Lung microvascular endothelial cell (primary cell): ENCODE measurements around the gene RAPGEF3. TPM values are rescaled to one million over a fixed set of nuclear protein-coding genes. Genes with fewer than 3 reads are reported as not detected.

Source experiments
- DNase-seq, 2 donors: peaks; one replicate each; pipeline versions ENCODE4 v3.0.0 to v3.0.0-alpha.2; 2010; ENCODE audit warnings: low read depth in 2 of 2
- total RNA-seq: library from RNA; depleted of rRNA; stranded (reverse); fragments of >200 nt; gene quantifications from 2 replicates; pipeline ENCODE4 v1.2.1, GENCODE V29; 2014

Gene RAPGEF3
- total RNA-seq, 1 donor from 2014 or later: 7.1 TPM

DNA sequence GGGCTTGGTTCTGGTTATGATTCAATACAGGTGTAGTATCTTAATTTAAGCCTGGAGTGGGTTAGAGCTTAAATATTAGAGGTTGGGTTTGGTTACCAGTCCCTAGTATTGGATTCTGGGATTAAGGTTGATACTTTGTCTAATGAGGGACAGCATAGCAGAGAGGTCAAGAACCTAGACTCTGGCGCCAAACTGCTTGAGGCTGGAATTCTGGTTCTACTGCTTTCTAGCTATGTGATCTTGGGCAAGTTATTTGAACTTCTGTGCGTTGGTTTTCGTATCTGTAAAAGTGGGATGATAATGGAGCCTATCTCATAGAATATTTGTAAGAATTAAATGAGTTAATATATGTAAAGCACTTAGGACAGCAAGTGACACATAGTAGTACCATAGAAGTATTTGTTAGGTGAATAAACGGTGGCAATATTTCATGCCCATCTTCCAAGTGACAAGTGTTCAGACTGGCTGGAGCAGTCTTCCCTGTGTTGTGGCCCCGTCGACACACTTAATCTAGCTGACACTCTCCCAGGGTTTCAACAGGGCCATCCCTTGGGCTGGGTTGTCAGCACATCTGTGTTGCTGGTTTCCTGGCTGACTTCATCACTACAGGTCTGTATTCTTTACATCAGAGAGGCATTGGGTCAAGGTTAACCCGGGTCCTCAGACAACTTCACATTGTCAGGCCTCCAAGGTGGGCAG, 36.4 kb downstream of the RAPGEF3 start:
- no peak for DNase-seq

DNA sequence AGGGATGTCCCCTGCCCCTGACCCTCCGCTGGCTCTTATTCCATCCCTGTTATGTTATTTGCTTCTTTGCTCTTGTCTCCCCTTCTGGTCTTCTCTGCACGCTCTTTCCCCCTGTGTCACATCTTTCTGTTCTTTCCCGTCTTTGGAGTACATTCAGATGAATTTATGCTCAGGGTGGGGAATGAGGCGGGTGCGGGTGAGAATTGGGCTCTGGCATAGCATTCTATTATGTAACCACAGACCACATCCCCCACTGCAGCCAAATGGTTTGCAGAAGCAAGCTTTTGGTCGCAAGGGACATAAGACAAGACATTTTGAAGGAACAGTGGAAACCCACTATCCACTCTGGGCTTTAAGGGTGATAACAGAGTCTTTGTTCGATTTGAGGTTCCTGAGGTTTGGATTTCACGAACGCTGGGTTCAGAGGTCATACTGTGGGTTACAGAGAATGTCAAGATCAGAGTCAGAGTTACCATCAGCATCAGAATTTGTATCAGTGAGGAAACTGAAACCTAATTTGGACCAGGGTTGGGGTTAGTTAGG, 37.2 kb downstream of the RAPGEF3 start:
- DNase-seq: no peak

DNA sequence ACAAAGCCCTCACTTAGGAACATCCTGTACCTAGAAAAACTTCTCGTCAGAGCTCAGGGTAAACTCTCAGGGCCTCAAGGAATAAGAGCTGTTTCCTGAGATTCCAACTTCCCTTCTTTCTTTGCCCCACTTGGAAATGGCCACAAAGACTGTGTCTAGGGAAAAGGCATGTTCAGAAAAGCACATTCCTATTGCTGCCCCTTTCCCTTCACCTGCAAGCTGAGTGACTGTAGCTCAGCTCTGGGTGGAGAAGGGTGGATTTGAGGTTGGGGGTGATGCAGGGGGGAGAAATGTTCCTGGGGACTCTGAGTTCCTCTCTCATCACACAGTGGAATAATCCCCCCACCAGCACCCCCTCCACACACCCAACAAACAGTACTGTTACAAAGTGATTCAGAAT, 40.1 kb downstream of the RAPGEF3 start:
- no peak for DNase-seq

DNA sequence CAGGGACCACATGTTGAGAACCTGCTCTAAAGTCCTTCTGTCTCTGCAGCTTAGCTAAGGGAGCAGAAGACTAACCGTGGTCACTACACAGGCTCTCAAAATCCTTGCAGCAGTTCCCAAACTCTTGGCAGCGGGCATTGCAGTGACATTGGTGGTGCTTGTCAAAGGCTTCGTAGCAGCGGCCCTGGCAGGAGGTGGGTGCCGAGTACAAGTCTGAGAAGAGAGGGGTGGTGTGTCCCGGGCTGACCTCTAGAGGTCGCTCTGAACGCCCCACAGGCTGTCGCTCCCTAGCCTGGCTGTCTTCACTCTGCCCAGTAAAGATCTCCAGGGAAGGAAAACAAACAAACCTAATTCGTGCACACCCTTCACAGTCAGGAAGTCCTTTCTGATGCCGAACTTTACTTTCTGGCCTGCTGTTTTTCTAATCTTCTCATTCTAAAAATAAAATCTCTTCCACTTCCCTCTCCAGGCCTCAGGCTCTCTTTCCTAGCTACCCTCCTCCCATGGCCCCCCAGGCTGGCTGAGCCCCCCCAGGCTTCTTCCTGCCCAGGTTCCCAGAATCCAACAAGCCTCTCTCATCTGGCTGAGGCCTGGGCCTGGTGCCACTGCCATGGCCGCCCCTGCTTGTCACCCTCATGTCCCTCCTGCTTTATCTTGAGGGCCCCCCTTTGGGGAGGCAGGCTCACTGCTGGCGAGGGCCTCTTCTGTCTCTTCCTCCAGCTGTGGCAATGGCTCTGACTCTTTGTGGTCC, 41.1 kb downstream of the RAPGEF3 start:
- peak; percentile 72 to 91 for DNase-seq

DNA sequence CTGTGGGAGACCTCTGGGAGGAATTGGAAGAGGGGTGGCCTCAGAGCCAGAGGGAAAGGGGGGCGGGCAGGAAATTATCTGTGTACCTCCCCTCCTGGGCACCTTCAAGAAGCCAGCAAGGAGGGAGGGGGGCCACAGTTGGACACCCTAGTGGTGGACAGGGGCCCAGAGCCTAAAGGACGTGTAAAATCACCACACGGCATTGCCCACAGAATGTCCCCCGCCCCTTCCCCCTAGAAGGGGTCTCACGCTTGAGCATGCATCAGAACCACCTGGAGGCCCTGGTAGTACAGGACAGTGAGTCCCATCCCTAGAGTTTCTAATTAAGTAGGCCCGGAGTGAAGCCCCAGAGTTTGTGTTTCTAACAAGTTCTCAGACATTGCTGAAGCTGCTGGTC, 41.6 kb downstream of the RAPGEF3 start:
- DNase-seq: no peak

DNA sequence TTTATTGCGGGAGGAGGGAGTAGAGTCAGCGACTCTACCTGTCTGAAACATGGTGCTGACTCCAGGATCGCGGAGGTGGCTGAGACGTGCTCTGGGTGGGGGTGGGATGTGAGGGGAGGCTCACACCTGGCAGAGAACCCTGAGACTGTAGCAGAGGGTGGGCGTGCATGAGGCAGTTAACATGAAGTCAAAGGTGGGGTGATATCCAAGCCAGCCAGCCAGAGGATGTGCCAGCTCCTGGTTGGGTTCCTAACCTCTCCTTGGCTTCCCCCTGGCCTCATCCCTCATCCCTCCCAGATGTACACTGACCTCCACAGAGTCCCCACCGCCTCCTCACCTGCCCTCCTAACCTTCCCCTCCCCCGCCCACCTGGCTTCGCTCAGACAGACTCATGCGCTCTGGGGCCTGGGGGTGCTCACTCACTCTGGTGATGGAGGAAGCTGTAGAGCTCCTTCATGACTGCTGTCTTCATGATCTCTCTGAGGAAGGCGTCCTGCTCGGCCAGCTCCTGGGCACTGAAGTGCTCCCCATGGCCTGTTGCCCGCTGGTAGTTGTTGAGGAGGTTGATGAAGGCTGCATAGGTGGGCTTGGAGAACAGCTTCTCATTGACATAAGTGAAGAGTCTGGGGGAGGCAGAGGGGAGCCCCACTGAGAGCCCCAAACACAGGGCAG, 42.7 kb downstream of the RAPGEF3 start:
- no peak for DNase-seq

DNA sequence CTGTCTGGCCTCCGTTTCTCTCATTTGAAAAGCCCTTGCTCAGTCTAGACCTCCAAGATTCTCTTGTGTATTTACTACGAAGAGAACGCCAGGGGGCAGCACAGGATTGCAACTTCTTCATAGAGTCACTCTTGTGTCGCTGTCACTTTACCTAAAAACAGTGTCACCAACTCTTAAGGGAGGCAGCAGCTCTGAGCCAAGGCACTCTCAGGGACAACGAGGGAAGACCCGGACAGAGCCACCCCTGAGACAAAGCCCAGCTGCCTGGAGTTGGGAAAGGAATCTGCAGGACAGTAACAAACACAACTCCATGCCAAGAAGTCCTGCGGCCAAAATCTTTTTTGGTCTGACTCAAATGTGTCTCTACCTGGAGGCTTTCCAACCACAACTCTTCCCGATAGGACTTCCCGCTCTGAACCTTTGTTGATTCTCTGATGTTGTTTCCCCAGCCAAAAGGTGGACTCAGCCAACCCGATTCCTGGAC, 43.2 kb downstream of the RAPGEF3 start:
- DNase-seq: peak; percentile 82 to 86

DNA sequence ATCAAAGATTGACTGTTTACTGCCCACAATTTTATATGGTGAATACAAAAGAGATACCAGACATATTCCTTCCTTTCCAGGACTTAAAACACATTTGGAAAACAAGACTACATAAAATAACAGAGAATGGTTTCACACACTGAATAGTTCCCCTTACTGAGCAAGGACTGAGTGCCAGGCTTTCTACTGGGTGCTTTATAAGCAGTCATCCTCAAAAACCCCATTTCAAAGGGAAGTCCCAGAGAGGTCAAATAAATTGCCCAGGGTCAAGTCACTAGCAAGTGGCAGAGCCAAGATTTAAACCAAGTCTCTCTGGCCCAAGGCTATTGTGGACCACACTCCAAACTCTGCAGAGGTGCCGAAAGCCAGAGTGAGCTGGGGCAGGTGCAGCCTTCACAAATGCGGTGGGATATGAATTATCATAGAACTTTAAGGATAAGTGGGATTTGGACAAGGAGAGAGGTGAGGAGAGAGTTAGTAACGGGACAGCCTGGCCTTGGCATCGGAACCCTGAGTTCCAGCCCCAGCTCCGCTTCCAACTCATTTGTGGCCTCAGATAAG, 43.8 kb downstream of the RAPGEF3 start:
- no peak for DNase-seq

DNA sequence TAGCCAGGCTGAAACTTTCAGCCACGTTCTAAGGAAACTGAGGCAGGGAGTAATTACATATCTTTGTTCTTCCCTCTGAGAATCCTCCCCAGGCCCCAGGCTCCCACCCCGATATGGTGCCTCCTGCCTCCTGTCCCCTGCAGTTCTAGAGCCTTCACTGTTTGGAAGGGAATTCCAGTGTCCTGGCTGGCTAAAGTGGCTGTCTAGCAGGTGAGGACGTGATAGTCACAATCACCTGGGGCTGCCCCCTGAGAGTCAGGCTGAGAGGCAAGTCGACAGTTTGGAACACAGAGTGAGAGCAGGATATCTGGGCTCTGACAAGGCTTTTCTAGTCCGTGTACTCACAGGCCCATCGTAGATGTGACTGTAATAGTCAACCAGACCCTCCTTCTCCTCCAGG, 46.5 kb downstream of the RAPGEF3 start:
- no peak for DNase-seq

DNA sequence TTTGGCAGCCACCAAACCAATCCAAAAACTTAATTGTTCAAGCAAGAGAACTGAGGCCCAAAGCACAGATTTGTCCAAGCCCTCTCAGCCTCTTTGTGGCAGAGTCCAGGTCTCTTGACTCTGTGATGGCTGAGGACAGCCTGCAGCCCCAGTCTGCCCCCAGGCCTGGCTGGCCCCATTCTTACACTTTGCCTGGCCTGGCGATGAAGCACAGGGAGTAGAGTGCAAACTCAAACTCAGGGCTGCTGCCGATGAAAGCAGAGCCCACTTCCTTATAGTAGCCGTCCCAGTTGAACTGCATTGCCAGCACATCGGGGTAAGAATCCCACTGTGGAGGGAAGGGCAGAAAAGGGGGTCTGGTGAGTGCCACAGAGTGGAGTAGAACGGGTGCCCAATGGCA, 47.2 kb downstream of the RAPGEF3 start:
- DNase-seq: no peak

DNA sequence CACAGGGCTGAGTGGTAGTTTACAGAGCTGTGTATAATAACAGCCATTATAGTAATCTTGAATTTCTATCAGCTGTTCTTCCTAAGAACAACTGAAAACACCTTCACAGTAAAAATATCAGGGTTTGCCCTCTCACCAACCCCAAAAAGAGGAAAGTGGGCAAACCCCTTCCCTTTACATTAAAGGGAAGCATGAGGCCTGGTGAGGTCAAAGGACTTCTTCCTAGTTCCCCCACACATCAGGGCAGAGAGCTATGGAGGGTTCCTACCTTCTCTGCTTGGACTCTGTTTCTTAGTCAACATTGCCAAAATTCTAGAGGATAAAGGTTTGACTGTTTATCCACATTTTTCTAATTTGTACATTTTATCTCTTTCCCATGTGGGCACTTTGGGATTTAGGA, 48.4 kb downstream of the RAPGEF3 start:
- no peak for DNase-seq

DNA sequence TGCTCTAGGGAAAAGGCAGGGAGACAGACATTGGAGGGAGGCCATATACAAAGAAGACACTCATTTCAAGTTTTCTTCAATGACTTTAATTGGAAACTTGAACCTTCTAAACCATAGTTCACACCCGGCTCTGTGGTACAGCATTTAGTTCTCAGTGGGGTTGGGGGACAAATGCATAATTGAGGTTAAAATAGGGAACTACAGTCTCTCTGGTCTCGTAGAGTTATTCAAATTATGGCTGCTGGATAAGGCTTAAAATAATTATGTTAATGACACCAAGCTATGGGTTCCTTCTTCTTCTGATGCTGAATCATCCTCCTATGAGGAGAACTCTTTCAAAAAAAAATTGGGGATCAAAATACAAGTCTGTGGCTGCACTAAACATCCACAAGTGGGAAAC, 49.0 kb downstream of the RAPGEF3 start:
- no peak for DNase-seq

DNA sequence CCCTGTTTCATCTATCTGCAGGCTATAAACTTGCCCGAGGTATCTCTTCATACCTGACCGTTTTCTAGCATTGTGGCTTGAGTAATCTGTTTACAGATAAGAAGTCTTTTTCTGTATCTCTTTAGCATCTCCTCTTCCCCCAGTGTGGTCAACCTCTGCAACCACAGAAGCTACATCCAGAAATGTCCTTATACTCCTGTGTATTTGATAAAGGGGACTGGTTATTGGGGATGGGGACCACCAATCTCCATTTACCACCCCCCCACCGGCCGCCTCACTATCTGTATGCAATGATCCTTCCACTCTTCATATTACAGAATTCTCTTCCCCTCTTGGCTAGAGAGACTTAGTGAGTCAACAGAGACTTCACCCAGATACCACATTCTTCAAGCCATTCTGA, 49.4 kb downstream of the RAPGEF3 start:
- no peak for DNase-seq

DNA sequence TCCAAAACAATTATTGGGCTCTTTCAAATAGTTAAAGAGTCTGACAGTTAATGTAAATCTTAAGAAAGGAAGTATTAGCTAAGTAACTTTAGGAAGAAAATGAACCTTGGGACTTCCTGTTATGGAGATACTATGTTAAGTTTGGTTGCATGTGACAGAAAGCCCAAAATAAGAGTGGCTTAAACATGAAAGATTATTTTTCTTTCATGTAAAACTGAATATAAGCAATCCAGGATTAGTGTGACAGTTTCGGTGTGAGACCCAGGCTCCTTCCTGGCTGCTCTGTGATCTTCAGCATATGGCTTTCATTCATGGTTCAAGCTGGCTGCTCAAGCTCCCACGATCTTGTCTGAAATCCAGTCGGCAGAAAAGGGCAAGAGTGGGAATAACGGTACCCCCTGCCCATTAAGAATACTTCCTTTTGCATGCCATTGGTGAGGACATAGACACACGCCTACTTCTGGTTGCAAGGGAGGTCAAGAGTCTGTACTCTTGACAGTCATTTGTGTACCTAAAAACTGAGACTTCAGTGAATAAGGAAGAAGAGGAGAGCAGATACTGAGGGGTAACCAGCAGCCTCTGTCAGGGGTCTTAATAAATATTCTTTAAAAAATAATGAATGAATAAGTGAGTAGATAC, 50.7 kb downstream of the RAPGEF3 start:
- no peak for DNase-seq

DNA sequence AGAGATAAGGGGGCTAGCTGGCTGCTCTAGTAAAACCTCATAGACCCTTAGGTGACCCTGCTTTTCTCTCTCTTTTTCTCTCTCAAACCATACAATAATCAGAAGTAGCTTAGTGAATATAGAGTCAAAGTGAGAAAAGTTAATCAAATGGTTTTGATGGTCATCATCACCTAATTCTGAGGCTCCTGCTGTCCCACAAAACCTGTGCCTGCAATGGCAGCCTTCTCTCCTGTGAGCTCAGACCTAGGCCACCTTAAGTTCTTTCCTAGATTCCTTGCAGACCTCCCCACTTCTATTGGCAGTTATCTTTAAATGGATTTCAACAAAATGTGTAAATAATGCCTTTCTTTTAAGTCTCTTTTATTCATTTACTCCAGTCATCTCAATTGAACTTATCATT, 51.3 kb downstream of the RAPGEF3 start:
- no peak for DNase-seq

DNA sequence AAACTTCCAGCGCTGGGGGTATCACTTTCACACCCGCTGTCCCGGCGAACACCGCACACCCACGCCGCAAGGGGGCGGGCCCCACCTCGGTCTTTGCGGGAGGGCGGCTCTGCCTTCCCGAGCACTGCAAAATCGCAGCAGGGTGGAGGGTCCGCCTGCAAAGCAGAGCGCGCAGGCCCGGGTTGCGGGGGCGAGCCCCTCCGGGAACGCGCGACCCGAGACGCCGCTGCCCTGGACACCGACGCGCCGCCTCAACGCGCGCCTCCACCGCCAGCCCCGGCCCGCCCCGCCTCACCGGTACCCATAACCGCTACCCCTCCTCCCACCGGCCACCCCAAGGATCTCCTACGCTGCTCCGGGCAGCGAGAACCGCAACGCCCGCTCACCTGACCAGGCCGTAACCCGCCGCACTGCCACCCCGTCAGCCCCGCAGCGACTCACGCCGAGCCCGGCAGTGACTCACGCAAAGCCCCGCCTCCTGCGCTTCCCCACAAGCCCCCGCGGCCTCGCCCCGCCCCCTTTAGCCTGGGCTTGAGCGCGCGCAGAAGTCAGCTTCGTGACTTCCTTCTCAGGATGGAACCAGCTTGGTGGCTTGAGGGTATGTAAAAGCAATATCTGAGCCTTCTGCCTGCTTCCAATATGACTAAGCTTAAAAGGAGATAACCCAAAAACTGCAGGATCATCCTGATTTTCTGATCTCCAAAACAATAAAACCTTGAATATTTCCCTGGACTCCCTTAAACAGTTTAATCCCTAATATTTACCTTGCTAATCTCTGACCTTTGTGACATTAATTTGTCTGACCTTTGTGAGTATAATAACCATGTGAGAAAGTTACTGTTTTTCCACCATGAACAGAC, 52.9 kb downstream of the RAPGEF3 start, which contains the start of gene RPAP3:
RPAP3 (minus strand) TSS at position 465 of the 860 bp plus-strand sequence. CDS start 3,190 bp downstream, outside the sequence.
- peak; percentile 93 to 97 for DNase-seq

DNA sequence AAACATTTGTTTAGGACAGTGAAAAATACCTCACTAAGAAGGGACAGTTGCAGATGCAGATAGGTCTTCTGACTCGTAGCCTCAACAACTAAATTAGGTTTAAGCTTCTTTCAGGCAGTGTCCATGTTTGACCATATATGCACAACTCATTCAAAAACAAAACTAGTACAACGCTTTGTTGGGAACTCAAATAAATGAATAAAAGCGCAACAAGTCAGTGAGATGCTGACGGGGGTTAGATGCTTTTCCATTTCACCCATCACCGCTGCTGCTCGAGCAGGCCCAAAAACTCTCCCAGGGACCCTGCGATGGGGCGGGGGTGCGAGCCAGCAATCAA, 53.5 kb downstream of the RAPGEF3 start:
- no peak for DNase-seq

DNA sequence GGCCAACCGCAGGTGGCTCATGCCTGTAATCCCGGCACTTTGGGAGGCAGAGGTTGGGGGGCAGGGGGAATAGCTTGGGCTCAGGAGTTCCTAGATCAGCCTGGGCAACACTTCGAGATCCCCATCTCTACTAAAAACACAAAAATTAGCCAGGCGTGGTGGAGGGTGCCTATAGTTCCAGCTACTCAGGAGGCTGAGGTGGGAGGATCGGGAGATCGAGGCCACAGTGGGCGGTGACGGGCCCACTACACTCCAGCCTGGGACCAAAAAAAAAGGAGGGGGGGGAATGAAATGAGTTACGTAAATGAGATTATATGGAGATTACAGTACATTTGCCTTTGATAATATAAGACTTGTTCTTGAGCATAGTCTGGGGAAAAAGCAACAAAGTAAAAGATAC, 54.0 kb downstream of the RAPGEF3 start:
- no peak for DNase-seq

DNA sequence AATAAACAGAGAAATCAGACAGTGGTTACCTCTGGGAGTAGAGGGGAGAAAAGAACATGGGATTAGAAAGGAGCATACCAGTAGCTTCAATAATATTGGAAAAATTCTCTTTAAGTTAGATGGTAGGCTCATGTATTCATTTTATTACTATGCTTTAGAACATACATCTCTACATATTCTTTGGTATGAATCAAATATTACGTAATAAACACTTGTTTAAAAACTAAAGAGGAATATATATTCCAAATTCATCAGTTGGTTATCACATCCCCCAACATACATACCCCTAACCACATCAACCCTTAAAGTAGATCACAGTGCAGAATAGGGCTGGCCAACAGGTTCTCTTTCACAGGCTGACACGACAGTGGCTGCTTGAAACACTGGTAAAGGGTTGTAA, 58.4 kb downstream of the RAPGEF3 start:
- no peak for DNase-seq

DNA sequence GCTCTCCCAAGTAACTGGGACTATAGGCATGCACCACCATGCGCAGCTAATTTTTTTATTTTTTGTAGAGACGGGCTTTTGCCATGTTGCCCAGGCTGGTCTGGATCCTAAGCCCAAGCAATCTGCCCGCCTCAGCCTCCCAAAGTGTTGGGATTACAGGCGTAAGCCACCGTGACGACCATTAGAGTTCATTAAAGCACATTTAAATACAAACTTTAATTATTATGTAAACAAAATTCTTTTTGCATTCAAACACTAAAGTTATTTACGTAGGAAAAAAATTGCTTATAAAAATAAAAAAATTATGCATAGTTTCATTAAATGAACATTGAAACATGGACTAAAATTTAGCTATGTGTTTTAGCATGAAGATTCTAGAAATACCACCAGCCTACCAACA, 60.0 kb downstream of the RAPGEF3 start:
- no peak for DNase-seq
